ENCODE measurements around the gene EPS8L2. TPM values are rescaled to one million over a fixed set of nuclear protein-coding genes. Genes with fewer than 3 reads are reported as not detected.
"Not testable (repeated sequence)": the region's sequence is repeated elsewhere in the genome, so short reads cannot be mapped to it uniquely, and the experiment has no call there.

EPS8L2 gene
- total RNA-seq, 1 donor from 2014 or later, result 2.2 TPM

DNA sequence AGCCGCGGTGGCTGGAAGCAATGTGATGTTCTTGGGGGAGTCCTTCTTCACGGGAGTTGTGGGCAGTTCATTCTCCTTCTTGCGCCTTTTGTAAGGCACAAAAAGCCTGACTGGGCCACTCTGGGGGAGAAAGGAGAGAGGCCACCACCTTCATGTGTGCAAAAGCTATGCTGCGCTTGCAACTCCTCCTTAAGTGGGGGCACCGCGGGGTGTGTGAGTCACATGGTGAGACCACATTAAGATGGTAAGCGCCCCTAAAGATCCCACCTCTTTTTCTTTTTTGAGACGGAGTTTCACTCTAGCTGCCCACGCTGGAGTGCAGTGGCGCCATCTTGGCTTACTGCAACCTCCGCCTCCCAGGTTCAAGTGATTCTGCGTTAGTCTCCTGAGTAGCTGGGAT lies 25.1 kb upstream of the EPS8L2 start:
- TF ChIP-seq, protein P1, sequence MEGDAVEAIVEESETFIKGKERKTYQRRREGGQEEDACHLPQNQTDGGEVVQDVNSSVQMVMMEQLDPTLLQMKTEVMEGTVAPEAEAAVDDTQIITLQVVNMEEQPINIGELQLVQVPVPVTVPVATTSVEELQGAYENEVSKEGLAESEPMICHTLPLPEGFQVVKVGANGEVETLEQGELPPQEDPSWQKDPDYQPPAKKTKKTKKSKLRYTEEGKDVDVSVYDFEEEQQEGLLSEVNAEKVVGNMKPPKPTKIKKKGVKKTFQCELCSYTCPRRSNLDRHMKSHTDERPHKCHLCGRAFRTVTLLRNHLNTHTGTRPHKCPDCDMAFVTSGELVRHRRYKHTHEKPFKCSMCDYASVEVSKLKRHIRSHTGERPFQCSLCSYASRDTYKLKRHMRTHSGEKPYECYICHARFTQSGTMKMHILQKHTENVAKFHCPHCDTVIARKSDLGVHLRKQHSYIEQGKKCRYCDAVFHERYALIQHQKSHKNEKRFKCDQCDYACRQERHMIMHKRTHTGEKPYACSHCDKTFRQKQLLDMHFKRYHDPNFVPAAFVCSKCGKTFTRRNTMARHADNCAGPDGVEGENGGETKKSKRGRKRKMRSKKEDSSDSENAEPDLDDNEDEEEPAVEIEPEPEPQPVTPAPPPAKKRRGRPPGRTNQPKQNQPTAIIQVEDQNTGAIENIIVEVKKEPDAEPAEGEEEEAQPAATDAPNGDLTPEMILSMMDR (IDR thresholded peaks at IDR 0.05; ENCODE audit: borderline replicate concordance), result no peak
- no peak for DNase-seq
- H3K9me3 ChIP-seq (replicated peaks), result no peaks in the 10 kb centered on the region
- intact Hi-C loops (cut with micrococcal nuclease), result no loop called here
- H3K27me3 ChIP-seq (ENCODE audit: low read depth), result no peaks in the 10 kb centered on the region
- H3K27ac ChIP-seq (replicated peaks), result peak overlapping the region; percentile 76
- no peak overlapping the region for H3K4me3 ChIP-seq
- H3K36me3 ChIP-seq, result peaks cover 70% of the 10 kb centered on the region
- peaks cover 15% of the 10 kb centered on the region for H3K4me1 ChIP-seq

DNA sequence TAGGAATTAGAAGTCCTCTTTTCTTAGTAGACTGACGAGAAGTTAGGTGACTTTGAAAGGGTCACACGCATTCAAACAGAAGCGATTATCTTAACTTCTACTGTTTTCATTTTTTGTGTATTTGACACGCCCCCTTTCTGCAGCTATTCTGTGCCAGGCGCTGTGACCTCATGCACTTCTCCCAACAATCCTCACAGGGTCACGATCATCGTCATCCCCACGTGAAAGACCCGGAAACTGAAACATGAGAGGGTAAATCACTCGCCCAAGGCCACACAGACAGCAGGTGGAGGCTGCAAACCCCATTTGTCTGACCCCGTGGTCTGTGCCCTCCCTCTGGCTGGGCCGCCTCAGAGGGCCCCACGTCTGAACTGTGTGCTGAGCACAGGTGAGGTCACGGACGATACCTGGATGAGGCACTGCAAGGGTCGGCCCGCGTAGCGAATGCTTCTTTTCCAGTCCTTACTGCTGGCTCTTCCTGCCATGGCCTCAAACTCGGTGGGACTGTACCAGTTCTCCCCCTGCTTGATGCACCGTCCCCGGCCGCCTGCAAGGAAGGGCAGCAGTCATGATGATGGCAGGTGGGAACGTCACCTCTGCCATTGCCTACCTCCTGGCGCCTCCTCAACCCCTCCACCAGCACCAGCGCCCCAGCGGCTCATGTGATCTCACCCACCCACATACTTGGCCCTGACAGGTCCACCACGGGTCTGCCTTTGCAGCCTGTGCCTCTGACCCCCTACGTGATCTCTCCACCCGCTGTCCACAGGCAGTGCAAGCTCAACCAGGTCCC lies 19.4 kb upstream of the EPS8L2 start:
- TF ChIP-seq, protein P1 (IDR thresholded peaks at IDR 0.05; ENCODE audit: borderline replicate concordance), result no peak
- intact Hi-C loops (cut with micrococcal nuclease), result no loop called here
- Histone ChIP-seq H3K27ac (replicated peaks) (no peak overlapping the region), H3K4me3 (no peak overlapping the region), H3K9me3 (replicated peaks) (no peaks in the 10 kb centered on the region), H3K27me3 (ENCODE audit: low read depth) (no peaks in the 10 kb centered on the region), H3K4me1 (peaks cover 11% of the 10 kb centered on the region), H3K36me3 (peaks cover 80% of the 10 kb centered on the region)
- DNase-seq, result no peak

DNA sequence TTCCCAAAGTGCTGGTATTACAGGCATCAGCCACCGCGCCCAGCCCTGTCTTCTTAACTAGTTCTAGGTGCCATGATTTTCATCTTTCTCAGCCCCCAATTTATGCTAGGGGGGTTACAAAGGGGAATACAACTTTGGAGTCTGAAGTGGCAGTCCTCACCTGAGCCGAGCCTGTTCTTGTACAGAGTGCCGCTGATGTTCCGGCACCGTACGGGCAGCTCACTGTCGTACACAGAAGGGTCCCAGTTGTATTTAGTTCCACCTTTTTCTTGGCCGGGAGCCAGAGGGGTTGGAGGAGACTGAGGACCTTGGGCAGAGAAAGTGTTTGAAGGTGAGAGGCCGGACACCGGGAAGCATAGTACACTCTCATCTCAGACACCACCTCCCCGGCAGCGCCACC lies 18.3 kb upstream of the EPS8L2 start:
- TF ChIP-seq, protein P1 (IDR thresholded peaks at IDR 0.05; ENCODE audit: borderline replicate concordance), result no peak
- Histone ChIP-seq H3K36me3 (peaks cover 69% of the 10 kb centered on the region), H3K4me1 (peaks cover 19% of the 10 kb centered on the region), H3K27ac (replicated peaks) (no peak overlapping the region), H3K9me3 (replicated peaks) (no peaks in the 10 kb centered on the region), H3K27me3 (ENCODE audit: low read depth) (no peaks in the 10 kb centered on the region), H3K4me3 (no peak overlapping the region)
- no peak for DNase-seq
- intact Hi-C loops (cut with micrococcal nuclease), result no loop called here

DNA sequence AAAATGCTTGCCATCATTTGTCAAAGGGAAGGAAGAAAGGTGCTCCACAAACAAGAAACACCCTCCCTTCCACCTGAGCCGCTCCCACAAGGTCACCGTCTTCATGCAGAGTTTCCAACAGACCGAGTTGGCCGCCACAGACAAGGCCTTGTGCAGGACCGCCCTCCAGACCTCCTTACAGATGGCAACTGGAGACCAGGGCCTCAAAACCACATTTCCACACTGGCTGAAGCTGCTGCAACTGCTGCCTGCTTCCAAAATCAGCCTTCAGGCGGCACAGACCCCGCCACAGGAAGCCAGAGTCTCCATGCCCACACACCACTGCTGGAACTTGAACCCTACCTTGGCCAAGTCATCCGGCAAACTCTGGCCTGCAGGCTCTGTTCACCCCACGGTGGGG lies 17.4 kb upstream of the EPS8L2 start:
- no peak for DNase-seq
- Histone ChIP-seq H3K4me3 (no peak overlapping the region), H3K27ac (replicated peaks) (no peak overlapping the region), H3K9me3 (replicated peaks) (no peaks in the 10 kb centered on the region), H3K4me1 (peaks cover 28% of the 10 kb centered on the region), H3K27me3 (ENCODE audit: low read depth) (no peaks in the 10 kb centered on the region), H3K36me3 (peaks cover 59% of the 10 kb centered on the region)
- intact Hi-C loops (cut with micrococcal nuclease), result no loop called here
- TF ChIP-seq, protein P1 (IDR thresholded peaks at IDR 0.05; ENCODE audit: borderline replicate concordance), result no peak

DNA sequence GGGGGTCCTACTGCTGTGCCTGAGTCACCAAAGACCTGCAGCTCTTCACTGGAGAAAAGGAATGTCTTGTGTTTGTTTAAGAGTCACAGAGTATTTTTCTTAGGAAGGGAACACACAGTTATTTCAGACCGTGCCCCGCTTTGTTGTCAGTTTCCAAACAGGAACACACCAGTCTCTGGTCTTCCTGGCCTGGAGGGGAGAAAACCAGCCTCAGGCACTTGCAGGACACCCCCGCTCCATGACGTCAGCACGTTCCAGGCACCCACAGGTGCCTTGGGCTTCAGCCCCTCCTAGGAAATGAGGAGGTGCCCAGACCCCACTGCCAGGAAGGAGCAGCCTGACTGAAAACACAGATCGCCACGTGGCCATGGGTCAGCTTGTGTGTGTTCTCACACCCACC lies 16.4 kb upstream of the EPS8L2 start:
- intact Hi-C loops (cut with micrococcal nuclease), result no loop called here

DNA sequence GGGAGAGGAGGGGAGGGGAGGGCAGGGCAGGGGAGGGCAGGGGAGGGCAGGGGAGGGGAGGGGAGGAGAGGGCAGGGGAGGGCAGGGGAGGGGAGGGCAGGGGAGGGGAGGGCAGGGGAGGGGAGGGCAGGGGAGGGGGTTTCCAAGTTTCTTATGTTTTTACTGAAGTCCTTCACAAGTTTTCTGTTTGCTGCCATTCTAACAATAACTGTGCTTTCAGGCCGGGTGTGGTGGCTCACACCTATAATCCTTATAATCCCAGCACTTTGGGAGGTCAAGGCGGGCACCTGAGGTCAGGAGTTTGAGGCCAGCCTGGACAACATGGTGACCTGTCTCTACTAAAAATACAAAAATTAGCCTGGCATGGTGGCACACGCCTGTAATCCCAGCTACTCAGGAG lies 15.8 kb upstream of the EPS8L2 start:
- DNase-seq; H3K27ac ChIP-seq (replicated peaks); H3K4me3 ChIP-seq; H3K27me3 ChIP-seq (ENCODE audit: low read depth); intact Hi-C loops (cut with micrococcal nuclease); H3K9me3 ChIP-seq (replicated peaks): not testable (repeated sequence)
- Histone ChIP-seq H3K4me1 (peaks cover 38% of the 10 kb centered on the region), H3K36me3 (peaks cover 44% of the 10 kb centered on the region)

More for the DNA sequence above, 16.4 kb upstream of the EPS8L2 start:
- H3K36me3 ChIP-seq, result peaks cover 50% of the 10 kb centered on the region
- no peaks in the 10 kb centered on the region for H3K27me3 ChIP-seq (ENCODE audit: low read depth)
- no peaks in the 10 kb centered on the region for H3K9me3 ChIP-seq (replicated peaks)
- no peak for DNase-seq
- TF ChIP-seq, protein P1 (IDR thresholded peaks at IDR 0.05; ENCODE audit: borderline replicate concordance), result no peak
- peaks cover 37% of the 10 kb centered on the region for H3K4me1 ChIP-seq
- no peak overlapping the region for H3K27ac ChIP-seq (replicated peaks)
- H3K4me3 ChIP-seq, result no peak overlapping the region

Data from left ventricle myocardium inferior (tissue), 1 donor.